ENCODE measurements around the gene BAX.

DNA sequence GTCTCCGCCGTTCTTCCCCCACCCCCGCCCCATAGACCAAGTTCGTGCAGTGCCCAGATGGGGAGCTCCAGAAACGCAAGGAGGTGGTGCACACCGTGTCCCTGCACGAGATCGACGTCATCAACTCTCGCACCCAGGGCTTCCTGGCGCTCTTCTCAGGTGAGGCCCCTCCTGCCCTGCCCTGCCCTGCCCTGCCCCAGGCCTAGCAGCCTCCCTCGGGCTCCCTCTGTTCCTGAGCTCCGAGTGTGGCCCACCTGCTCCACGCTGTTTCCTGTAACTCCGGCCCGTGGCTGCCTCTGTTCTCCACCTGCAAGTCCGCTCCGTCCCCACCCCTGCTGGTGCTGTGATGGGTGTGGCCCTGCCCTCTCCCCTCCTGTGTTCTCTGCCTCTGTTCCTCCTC is 55.8 kb downstream of the BAX start:
- TF ChIP-seq, protein P1, sequence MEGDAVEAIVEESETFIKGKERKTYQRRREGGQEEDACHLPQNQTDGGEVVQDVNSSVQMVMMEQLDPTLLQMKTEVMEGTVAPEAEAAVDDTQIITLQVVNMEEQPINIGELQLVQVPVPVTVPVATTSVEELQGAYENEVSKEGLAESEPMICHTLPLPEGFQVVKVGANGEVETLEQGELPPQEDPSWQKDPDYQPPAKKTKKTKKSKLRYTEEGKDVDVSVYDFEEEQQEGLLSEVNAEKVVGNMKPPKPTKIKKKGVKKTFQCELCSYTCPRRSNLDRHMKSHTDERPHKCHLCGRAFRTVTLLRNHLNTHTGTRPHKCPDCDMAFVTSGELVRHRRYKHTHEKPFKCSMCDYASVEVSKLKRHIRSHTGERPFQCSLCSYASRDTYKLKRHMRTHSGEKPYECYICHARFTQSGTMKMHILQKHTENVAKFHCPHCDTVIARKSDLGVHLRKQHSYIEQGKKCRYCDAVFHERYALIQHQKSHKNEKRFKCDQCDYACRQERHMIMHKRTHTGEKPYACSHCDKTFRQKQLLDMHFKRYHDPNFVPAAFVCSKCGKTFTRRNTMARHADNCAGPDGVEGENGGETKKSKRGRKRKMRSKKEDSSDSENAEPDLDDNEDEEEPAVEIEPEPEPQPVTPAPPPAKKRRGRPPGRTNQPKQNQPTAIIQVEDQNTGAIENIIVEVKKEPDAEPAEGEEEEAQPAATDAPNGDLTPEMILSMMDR (IDR thresholded peaks at IDR 0.05) = no peak
- TF ChIP-seq POLR2A (IDR thresholded peaks at IDR 0.05) = no peak

Data from body of pancreas (tissue), 4 donors.